Fibroblast of skin of left quadriceps (primary cell): ENCODE results near the gene ITPR3.
A peak's percentile ranks its signal among the peaks of the same experiment; 100 is the strongest.

Source experiments
- DNase-seq, 2 experiments: peaks; one replicate each; pipeline ENCODE4 v3.0.0-alpha.2; 2013; ENCODE audit warnings: low read depth in 2 of 2

ITPR3 gene

DNA sequence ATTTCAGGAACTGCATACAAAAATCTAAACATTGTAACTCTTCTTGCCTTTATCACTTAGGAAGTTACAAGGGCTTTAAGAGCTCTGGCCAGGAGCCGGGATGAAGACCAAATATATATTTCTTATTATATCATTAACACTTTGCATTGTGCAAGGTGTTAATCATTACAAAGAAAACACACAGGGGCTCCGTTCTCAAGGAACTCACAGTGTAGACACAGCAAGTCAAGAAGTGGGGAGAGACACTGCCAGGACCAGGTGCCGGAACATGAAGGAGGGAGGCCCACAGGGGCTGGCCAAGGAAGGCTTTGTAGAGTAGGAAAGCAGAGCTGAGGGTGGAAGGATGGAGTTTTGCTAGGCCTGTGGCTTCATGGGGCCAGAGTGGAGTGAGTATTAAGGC is 17.4 kb downstream of the ITPR3 start:
- no peak for DNase-seq

DNA sequence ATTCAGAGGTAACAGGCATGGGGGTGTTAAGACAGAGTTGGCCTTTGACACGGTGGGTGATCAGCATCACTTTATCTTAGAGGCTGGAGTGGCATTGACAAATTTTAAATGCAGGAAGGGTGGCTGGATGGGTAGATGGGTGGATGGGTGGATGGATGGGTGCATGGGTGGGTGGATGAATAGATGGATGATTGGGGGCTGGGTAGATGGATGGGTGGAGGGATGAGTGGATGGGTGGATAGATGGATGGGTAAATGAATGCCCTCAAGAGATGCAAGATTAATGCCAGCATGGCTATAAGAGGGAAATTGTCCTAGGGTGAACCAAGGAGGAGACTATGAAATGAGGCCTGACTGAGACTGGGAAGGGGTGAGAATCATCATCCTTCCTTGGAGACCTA is 18.4 kb downstream of the ITPR3 start:
- DNase-seq, result no peak

DNA sequence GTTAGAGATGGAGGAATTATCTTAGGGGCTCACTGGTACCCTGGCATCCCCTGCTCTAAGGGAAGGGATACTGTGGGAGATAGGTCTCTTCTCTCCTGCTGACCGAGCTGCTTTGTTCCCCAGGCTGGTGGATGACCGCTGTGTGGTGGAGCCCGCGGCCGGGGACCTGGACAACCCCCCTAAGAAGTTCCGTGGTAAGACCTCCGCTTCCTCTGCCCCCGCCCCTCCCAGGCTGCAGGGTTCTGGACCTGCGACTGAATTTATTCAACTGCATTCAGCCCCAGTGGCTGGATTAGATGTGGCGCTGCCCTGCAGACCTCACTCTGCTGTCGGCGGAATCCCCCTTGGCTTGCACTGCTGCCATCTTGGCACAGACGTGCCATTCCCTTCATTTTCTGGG is 19.2 kb downstream of the ITPR3 start:
- DNase-seq, result no peak

DNA sequence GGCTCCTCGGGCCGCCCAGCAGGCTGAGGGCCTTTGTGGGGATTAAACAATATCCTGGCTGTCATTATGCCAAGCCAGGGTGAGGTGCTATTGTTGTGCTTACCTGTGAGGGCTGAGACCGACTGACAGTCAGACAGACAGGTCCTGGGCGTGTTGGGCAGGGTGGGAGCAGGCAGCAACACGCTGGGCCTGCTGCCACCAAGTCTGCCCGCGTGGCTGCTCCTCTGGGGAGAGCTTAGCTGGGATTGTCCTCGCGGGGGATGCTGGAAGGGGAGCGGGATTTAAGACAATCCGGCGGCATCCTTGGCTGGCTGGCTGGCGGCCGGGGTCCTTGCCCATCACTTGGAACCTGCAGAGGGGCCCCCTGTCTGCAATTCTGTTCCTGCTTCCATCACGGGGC is 20.0 kb downstream of the ITPR3 start:
- no peak for DNase-seq

DNA sequence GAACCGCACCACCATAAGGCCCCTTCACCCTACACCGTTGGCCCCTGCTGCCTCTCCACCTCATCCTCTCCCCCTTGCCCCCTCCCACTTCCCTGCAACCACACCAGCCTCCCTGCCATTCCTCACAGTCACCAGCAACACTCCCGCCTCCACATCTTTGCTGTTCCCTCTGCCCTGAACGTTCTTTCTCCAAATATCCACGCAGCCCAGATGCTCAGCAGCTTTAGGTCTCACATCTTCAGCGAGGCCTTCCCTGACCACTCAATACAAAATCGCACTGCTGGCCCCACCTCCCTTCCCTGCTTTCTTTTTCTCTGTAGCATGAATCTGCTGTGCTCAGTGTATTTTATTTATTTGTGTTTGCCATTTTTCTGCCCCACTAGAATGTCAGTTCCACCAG is 20.5 kb downstream of the ITPR3 start:
- no peak for DNase-seq

DNA sequence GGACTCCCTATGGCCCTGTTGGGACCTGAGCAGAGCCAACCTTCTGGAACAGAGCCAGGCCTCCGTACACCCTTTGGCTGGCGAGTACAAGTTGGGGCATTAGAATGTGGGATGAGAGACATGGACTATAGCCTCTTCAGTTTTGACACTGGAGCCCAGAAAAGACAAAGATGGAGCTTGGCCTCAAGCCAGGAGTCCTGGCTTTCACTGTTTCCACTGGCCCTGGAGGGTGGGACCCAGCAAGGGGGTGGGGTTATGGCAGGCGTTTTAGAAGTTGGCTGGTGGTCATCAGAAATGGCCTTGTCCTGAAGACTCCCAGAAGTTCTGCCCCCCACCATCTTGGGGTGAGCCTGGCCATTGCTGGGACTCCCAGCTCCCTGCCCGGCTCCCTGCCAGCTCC is 21.8 kb downstream of the ITPR3 start:
- DNase-seq, result no peak

DNA sequence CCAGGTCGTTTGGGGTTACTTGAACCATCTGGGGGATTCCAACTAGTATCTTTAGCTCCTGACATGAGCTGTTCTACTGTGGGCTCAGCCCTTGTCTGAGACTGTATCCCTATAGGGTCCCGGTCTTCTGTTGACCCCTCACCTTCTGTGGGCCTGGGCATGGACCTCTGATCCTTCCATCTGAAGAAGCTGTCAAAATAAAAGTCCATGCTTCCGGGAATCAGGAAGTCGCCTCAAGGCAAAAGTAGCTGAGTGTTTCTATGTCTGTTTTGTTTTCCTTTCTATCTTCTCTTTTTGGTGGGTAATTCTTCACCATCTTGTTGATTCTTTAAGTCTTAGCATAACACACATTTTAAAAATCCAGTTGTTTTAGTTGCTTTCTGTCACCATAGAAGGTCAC is 30.3 kb downstream of the ITPR3 start:
- no peak for DNase-seq

DNA sequence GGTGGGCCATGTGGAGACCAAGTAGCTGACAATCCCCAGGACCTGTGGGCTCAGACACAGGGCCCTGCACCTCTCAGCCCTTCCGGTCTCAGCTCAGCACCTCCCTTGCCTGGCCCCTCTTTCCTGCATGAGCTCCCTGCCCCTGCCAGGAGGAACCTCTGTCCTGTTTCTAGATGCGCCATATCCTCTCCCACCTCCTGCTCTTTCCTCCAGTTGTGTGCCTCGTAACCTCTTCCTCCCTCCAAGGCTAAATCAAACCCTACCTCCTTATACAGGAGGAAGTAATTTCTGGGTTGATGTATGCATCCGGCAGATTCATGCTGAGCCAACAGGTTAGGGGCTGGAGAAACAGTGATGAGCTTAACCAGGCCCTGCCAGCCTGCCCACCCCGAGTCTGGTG is 30.9 kb downstream of the ITPR3 start:
- no peak for DNase-seq

DNA sequence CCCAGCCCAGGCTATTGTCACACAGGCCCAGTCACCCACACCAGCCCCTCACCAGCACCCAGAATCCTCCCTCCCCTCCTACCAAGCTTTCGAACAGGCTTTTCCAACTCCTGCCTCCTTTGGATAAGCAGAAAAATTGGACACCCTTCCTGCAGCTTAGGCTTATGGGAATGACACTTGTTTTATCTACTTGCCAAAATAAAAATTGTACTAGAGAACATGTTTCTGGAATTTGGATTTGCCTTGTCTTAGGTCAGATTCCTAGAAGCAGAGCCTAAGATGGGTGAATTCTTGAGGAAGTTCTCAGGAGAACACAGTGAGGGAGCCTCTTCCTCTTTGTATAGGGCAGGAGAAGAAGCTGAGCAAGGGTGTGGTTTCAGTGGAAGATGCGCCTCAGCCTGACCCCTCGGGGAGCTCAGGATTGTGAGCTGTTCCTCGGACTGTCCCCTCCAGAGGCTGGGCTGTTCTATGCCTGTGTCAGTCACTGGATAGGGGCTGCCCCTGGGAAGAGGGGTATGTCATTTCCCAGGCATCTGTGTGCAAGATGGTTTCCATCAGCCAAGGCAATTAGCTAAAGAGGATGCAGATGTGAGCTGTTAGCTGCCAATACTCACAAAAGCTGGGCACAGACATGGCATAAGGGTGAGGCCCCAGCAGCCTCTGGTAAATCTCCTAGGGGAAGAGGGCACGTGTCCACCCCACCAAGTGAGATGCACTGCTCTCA is 33.9 kb downstream of the ITPR3 start:
- DNase-seq, result peak in 1 of 2 experiments; percentile 20

DNA sequence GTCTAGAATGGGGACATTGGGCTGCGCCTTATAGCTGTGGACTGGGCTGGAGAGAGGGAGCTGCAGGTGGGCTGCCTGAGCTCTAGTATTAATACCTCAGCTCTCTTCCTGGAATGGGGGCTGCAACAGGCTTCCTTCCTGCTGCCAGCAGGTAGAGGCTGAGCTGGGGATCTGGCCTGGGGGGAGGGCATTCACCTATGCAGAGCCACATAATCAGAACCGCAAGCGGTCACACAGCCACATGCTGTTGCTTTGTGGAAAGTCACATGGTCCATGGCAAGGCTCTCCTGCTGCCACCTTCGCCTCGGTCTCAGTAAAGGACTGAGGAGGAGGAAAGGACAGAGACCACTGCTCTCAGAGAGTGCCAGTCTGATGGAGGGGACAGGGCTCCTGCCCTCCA is 35.7 kb downstream of the ITPR3 start:
- no peak for DNase-seq

DNA sequence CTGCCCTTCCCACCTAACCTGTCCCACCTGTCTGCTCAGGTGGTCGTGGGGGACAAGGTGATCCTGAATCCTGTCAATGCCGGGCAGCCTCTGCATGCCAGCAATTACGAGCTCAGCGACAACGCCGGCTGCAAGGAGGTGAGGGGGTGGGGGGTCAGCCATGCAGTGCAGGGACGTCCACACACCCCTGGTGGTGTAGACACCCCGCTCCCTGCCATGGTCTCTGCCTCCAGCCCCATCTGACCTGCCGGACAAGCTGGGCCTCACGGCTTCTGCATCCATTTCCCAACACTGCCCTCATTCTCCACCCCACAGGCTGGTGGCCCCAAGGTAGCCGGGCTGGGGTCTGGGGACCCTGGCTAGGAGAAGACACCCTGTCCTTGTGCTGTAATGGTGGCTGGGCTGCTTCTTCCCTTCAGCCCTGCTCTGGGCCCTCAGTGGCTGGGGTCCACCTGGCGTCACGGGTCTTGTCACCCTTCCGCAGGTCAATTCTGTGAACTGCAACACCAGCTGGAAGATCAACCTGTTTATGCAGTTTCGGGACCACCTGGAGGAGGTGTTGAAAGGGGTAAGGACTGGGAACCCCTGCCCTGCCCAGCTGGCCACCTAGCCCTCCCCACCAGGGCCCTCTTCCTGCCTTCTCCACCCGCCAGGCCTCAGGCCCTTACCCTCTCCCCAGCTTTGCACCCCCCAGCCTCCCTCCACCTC is 38.0 kb downstream of the ITPR3 start:
- DNase-seq, result no peak

DNA sequence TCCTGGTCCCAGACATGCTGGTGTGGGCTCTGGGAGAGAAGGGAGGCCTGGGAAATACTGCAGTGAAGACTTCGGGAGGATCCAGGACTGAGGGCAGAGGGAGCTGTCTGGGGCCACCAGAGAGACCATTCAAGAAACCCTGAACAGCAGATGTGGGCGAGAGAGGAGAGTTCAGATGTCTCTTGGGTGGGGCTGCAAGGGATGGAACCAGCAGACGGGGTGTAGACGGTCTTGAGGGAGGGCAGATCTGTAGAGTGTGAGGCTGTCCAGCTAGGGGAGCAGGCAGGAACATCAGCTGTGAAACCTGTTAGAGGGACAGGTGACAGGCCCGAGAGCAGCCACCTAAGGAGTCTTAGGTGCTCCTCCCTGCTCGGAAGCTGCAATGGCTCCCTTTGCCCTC is 38.9 kb downstream of the ITPR3 start:
- DNase-seq, result no peak

DNA sequence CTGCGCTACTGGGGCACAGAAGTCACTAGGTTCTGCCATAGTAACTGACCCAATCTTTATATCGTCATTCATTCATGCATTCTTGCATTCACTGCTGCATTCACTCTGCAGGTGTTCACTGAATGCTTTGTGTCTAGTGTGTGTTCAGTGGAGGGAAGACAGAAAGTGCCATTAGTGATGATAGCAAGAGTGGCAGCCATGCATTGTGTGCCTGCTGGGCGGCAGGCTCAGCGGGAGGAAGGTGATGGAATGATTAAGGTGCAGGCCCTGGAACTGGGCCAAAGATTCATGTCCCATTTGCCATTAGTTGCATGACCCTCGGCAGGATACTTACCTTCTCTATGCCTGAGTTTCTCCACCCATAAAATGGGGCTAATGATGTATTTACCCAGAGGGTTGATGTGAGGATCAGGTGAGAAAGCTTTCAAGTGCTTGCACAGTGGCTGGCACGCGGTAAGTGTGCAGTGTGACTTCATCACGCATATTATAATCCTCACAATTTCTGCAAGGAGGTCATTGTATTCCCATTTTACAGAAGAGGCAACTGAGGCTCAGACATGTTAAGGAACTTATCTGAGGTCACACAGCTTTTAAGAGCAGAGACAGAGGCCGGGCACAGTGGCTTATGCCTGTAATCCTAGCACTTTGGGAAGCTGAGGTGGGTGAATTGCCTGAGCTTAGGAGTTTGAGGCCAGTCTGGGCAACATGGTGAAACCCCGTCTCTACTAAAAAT is 40.1 kb downstream of the ITPR3 start:
- DNase-seq, result no peak

DNA sequence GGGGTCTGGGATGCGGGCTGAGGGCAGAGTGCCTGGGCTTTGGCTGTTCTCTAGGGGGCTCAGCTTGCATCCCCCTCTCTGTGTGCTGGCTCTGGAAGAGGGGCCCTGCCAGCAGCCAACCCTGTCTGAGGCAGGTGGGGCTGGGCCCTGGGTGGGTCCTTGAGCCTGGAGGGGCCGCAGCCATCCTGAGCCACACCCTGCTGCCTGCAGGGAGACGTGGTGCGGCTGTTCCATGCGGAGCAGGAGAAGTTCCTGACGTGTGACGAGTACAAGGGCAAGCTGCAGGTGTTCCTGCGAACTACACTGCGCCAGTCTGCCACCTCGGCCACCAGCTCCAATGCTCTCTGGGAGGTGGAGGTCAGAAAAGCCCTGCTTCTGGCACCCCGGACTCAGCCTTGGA is 41.2 kb downstream of the ITPR3 start:
- DNase-seq, result no peak

DNA sequence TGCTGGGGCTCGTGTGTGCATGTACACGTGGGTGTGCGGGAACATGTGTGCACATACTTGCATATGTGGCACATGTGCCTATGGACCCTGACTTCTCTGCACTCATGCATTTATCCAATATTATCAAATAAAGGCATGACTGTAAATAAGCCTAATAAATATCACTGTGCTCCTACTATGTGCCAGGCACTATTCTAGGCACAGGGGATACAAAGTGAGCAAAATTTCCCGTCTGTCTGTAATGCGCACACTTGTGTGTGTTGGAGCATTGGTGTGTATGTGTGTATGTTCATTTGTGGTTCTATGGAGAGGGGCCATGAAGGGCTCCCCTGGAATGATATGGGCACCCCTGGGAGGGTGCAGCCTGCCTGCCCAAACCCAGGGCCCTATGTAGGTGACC is 41.9 kb downstream of the ITPR3 start:
- DNase-seq, result no peak

DNA sequence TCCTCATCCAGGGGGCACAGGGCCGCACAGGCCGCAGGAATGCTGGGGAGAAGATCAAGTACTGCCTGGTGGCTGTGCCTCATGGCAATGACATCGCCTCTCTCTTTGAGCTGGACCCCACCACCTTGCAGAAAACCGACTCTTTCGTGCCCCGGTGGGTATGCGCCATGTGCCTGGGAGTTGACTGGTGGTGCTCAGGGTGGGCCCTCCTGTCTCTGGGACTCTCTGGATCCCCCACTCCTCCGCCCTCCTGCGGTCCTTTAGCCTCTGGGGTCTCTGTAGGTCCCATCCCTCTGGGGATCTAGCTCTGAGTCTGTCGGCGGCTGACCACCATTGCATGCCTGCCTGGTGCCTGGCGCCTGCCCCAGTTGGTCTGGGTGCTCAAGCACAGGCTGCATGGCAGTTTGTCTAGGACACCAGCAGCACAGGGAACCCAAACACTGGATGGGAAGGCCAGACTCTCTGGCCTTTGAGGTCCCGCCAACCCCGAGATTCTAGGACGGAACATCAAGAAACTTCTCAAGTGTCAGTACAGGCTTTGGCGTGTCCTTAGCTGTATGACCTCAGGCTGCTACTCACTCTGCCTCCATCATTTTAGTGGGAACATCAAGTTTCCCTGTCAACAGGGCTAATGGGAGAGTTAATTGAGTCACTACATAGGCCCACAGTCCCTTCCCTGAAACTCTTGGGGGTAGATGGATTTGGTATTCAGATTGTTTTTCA is 42.8 kb downstream of the ITPR3 start:
- DNase-seq, result no peak

DNA sequence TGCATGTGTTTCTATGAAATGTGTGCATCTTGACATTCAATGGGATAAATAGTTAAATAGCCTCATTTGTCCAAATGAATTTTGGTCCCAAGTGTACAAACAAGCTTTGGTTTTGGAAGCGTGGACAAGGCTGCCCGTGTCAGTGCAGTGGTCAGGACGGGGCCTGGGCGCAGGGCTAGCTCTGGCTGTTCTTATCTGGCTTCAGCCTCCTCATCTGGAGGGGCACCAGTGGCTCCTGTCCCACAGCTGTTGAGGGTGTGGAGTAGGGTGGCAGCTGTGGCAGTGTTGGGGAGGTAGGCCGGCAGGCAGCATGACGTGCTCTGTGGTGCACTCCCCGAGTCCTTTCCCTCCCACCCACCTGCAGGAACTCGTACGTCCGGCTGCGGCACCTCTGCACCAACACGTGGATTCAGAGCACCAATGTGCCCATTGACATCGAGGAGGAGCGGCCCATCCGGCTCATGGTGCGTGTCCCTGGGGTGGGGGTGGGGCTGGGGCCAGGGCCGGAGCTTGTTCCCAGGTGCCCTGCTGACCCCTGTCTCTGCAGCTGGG is 43.5 kb downstream of the ITPR3 start:
- no peak for DNase-seq

DNA sequence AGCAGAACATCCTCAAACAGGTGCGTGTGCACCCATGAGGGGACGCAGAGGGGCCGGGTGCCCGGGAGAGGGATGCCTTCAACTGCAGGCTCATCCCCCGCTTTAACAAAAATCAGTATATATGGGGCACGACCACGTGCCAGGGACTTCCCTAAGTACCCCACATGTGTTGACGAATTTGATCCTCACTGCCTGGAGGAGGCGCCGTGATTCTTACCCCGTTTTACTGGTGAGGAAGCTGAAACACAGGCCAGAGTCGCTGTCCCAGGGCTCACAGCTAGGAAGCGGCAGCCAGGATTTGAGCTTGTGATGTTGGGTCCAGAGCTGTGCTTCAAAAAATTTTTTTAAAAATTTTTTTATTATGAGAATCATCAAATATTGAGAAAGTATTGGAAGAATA is 44.8 kb downstream of the ITPR3 start:
- no peak for DNase-seq

DNA sequence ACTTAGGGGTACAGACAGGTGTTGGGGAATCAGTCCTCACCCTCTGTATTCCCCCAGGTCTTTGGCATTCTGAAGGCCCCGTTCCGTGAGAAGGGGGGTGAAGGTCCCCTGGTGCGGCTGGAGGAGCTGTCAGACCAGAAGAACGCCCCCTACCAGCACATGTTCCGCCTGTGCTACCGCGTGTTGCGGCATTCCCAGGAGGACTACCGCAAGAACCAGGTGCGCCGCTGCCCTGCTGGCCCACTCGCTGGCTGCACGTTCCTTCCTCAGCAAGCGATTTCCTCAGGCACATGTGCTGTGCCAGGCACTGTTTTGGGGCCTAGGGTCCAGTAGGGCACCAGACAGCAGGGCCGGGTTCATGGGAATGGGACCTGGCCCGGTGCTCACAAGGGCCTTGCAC is 46.0 kb downstream of the ITPR3 start:
- DNase-seq, result no peak

DNA sequence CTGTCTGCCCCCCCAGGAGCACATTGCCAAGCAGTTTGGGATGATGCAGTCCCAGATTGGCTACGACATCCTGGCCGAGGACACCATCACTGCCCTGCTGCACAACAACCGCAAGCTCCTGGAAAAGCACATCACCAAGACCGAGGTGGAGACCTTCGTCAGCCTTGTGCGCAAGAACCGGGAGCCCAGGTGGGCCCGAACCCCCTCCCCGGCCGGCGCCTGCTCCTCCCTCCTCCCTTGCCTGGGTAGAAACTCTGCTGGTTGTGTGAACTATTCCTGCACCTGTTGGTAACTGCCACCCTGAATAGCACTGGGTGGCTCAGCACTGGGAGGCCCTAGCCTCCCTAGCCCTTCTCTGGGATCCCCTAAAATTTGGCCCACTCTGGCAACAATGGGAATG is 46.7 kb downstream of the ITPR3 start:
- no peak for DNase-seq

DNA sequence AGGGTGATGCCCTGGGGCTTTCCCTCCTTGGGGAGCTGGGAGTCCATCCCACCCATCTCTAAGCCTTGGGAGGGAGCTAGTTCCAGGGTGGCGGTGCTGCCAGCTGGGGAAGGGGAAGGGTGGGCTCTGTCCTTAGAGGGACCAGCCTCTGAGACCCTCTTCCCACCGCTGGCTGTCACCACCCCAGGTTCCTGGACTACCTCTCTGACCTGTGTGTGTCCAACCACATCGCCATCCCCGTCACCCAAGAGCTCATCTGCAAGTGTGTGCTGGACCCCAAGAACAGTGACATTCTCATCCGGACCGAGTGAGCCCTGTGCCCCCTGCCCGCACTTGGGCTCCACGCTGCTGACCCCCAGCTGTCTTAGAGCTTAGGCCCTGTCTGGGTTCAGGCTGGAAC is 47.2 kb downstream of the ITPR3 start:
- no peak for DNase-seq

DNA sequence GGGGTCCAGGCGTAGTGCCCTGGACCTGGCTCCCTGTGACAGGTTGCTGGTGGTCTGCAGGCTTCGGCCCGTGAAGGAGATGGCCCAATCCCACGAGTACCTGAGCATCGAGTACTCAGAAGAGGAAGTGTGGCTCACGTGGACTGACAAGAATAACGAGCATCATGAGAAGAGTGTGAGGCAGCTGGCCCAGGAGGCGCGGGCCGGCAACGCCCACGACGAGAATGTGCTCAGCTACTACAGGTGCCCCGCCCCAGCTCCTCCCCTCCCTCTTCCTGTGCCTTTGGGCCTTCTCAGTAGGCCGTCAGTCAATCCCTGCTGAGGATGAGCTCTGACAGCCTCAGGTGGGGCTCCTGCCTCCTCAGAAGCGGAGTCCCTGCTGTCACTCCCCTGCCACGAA is 47.8 kb downstream of the ITPR3 start:
- no peak for DNase-seq
